ENCODE measurements around the gene SHISA7. TPM values are rescaled to one million over a fixed set of nuclear protein-coding genes. Genes with fewer than 3 reads are reported as not detected.
A peak's percentile ranks its signal among the peaks of the same experiment; 100 is the strongest.

SHISA7 gene
- total RNA-seq, 2 experiments from 2014 or later = not detected

DNA sequence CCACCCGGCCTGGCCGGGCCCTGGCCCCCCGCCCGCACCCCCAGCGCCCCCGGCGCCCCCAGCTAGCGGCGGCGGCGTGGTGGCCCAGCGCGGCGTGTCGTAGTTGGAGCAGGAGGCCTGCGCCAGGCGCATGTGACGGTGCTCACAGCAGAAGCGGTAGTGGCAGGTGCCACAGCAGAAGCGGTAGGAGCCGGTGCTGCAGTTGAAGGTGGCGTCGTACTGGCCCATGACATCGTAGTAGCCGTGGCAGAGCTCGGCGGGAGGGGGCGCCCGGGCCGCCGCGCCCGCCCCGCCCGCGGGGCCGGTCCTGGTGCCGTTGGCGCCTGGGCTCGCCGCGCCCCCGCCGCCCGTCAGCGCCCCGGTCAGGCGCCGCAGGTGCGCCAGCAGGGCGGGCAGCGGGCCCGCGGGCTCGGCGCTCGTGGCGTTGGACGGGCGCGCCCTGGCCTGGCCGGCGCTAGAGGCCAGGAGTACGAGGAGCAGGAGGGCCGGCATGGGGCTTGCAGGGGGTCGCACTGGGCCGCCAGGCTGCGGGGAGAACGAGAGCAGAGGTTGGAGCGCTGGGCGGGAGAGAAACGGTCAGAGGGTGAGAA, 633 bp downstream of the SHISA7 start:
- Mint-ChIP-seq H3K27me3 (peaks cover 61% of the 10 kb centered on the region), H3K4me1 (peaks cover 15% of the 10 kb centered on the region), H3K36me3 (ENCODE audit: low read depth) (no peaks in the 10 kb centered on the region), H3K9me3 (no peaks in the 10 kb centered on the region), H3K27ac (no peak overlapping the region), H3K4me3 (no peak overlapping the region)
- CTCF ChIA-PET = interaction anchor here (0.6 kb wide), 1 partner anchor 353 kb away, joined by 3 read pairs; no protein-coding TSS in a partner anchor
- no peak for DNase-seq
- POLR2A ChIA-PET = no interaction called here

DNA sequence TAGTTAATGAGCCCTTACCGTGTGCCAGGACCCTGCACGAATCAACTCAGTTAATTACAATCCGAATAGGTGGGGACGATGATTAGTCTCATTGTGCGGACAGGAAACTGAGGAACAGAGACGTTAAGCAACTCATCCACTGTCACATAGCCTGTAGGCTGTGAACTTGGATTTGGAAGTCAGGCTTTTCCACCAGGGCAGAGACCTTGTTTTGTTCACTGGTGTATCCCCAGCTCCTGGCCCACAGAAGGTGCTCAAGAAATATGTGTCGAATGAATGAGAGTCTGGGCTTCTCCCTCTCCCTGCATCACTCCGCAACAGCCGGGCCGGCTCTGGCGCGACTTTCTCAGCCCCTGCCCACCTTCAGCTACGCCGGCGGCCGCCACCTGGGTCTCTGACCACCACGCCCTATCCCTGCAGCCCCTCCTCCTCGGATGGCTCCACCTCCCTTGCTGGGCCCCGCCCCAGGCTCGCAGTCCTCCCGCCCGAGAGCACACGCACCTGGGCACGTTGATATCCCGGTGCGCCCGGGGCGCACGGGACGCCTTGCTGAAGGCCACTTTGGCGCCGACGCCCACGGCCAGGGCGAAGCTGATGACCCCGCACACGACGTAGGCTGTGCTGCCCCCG, 1.3 kb downstream of the SHISA7 start:
- ChIA-PET POLR2A (no interaction called here), CTCF (interaction anchor here (0.6 to 0.7 kb wide), 2 partner anchors 12 to 352 kb away, joined by 3 read pairs; no protein-coding TSS in a partner anchor)
- no peak for DNase-seq
- peaks cover 15% of the 10 kb centered on the region for H3K4me1 Mint-ChIP-seq
- peaks cover 67% of the 10 kb centered on the region for H3K27me3 Mint-ChIP-seq
- H3K9me3 Mint-ChIP-seq = no peaks in the 10 kb centered on the region
- no peak overlapping the region for H3K27ac Mint-ChIP-seq
- H3K36me3 Mint-ChIP-seq (ENCODE audit: low read depth) = no peaks in the 10 kb centered on the region
- no peak overlapping the region for H3K4me3 Mint-ChIP-seq

DNA sequence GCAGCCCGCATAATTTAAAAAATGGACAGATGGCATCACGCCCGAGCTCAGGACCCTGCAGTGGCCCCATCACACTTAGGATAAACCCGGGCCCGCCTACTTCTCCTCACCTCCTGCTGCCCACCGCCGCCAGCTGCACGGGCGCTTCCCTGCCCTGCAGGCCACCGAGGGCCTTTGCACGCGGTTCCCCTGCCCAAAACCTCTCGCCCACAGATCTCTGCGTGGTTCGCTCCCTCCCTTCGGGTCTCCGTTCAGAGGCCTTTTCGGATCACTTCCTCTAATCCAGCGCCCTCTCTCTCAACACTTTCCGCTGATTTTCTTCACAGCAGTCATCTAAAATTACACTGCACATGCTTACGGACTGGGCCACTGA, 1.8 kb downstream of the SHISA7 start:
- Mint-ChIP-seq H3K27me3 (peaks cover 71% of the 10 kb centered on the region), H3K4me3 (no peak overlapping the region), H3K27ac (no peak overlapping the region), H3K4me1 (peaks cover 15% of the 10 kb centered on the region), H3K9me3 (no peaks in the 10 kb centered on the region), H3K36me3 (ENCODE audit: low read depth) (no peaks in the 10 kb centered on the region)
- DNase-seq = no peak
- ChIA-PET CTCF (interaction anchor here (0.7 kb wide), 1 partner anchor 12 kb away, joined by 3 read pairs; no protein-coding TSS in a partner anchor), POLR2A (no interaction called here)

DNA sequence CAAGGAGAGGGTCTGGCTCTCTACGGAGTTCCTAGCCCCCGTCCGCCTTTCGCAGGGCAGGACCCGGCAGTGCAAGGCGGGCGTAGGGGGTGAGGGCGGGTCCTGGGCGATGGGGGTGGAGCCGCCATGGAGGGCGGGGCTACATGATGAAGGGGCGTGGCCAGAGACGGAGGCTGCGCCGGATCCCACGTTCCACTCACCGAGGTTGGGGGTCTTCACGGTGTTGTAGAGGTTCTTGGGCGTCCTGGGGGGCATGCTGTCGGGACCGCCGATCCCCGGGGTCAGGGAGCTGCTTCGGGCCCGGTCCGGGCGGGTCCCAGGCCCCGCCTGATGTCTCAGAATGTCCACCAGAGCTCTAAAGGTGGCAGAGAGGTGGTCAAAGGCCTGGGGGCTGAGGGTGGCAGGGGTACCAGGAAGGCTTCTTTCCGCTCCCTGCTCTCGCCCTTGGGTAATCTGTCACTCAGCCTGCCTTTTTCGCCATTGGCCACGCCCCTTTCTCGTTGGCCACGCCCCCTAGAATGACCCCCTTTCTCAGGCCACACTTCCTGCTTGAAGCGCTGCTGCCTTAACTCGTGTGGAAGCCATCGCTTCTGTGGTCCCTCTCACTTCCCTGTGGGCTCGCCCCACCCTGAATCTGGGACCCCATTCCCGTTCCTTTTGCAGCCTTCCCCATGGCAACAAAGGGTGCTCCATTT, 2.5 kb downstream of the SHISA7 start:
- ChIA-PET POLR2A (no interaction called here), CTCF (no interaction called here)
- H3K4me1 Mint-ChIP-seq = peaks cover 15% of the 10 kb centered on the region
- no peak overlapping the region for H3K27ac Mint-ChIP-seq
- H3K36me3 Mint-ChIP-seq (ENCODE audit: low read depth) = no peaks in the 10 kb centered on the region
- H3K9me3 Mint-ChIP-seq = no peaks in the 10 kb centered on the region
- H3K27me3 Mint-ChIP-seq = peaks cover 70% of the 10 kb centered on the region
- H3K4me3 Mint-ChIP-seq = no peak overlapping the region
- DNase-seq = no peak

DNA sequence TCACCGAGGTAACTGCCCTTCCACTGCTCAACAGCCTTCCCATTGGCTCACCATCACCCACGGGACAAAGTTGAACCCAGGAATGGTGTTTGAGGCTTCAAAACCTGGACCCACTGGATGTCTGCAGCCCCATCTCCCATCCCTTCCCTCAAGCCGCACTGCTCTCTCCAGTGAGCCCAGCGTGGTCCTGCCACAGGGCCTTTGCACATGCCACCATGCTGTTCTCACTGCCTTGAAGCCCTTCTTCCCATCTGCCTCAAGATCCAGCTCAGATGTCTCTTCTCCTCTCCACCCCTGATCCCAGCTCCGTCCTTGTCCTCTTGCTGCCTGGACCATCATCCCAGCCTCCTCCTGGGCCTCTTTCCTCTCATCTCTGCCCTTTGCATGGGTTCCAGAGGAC, 4.0 kb downstream of the SHISA7 start:
- POLR2A ChIA-PET = no interaction called here
- Mint-ChIP-seq H3K4me3 (no peak overlapping the region), H3K9me3 (no peaks in the 10 kb centered on the region), H3K36me3 (ENCODE audit: low read depth) (no peaks in the 10 kb centered on the region), H3K4me1 (peaks cover 15% of the 10 kb centered on the region), H3K27ac (no peak overlapping the region), H3K27me3 (peaks cover 60% of the 10 kb centered on the region)
- CTCF ChIA-PET = no interaction called here
- no peak for DNase-seq

DNA sequence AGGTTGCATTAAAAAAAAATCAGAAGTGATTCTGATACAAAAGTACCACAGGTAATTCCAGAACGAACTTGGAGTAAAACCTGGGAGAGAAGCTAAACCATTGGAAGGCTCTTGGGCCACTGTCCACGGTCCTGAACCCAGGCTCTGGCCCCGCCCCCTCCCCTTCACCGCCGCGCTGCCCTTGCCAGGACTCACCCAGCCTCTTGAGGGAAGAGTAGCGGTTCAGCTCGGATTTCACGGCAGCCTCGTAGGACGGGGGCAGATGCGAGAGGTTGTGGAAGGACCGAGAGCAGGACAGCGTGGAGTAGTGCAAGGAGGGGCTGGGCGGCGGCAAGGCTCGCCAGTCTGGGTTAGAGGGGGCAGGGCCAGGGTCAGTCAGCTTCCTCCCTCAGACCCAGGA, 5.7 kb downstream of the SHISA7 start:
- ChIA-PET POLR2A (interaction anchor here (0.6 kb wide), 1 partner anchor 182 kb away, joined by 3 read pairs; no protein-coding TSS in a partner anchor), CTCF (interaction anchor here (0.6 kb wide), 1 partner anchor 58 kb away, joined by 3 read pairs; no protein-coding TSS in a partner anchor)
- no peak for DNase-seq
- H3K9me3 Mint-ChIP-seq = no peaks in the 10 kb centered on the region
- H3K36me3 Mint-ChIP-seq (ENCODE audit: low read depth) = no peaks in the 10 kb centered on the region
- peaks cover 15% of the 10 kb centered on the region for H3K4me1 Mint-ChIP-seq
- H3K27me3 Mint-ChIP-seq = peaks cover 50% of the 10 kb centered on the region
- H3K4me3 Mint-ChIP-seq = no peak overlapping the region
- no peak overlapping the region for H3K27ac Mint-ChIP-seq

DNA sequence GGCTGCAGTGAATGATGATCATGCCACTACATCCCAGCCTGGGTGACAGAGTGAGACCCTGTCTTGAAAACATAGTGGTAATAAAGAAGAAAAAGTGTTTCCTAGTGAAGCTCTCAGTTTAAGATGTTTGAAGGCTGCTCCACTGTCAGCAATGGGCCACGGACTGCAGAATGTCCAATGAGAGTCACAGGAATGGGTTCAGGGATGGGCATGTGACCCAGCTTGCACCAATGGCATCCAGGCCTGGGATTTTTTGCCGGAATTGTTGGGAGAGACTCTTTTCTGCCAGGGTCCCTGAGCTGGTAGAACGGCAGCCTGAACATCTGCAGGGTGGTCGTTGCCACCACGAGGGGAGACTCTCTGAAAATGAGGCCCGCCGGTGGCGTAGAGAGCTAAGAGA, 6.3 kb downstream of the SHISA7 start:
- no peak for DNase-seq
- H3K36me3 Mint-ChIP-seq (ENCODE audit: low read depth) = no peaks in the 10 kb centered on the region
- H3K9me3 Mint-ChIP-seq = no peaks in the 10 kb centered on the region
- ChIA-PET CTCF (interaction anchor here (0.6 kb wide), 1 partner anchor 1065 kb away, joined by 3 read pairs; no protein-coding TSS in a partner anchor), POLR2A (no interaction called here)
- no peak overlapping the region for H3K4me3 Mint-ChIP-seq
- H3K27ac Mint-ChIP-seq = no peak overlapping the region
- peaks cover 12% of the 10 kb centered on the region for H3K4me1 Mint-ChIP-seq
- peaks cover 51% of the 10 kb centered on the region for H3K27me3 Mint-ChIP-seq

DNA sequence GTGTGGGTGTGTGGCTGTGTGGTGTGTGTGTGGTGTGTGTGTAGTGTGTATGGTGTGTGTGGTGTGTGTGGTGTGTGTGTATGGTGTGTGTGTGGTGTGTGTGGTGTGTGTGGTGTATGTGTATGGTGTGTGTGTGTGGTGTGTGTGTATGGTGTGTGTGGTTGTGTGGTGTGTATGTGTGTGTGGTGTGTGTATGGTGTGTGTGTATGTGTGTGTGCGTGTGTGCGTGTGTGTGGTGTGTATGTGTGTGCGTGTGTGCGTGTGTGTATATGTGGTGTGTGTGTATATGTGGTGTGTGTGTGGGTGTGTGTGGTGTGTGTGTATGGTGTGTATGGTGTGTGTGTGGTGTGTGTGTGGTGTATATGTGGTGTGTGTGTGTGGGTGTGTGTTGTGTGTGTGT, 8.1 kb downstream of the SHISA7 start:
- H3K9me3 Mint-ChIP-seq = no peaks in the 10 kb centered on the region
- H3K27ac Mint-ChIP-seq = no peak overlapping the region

DNA sequence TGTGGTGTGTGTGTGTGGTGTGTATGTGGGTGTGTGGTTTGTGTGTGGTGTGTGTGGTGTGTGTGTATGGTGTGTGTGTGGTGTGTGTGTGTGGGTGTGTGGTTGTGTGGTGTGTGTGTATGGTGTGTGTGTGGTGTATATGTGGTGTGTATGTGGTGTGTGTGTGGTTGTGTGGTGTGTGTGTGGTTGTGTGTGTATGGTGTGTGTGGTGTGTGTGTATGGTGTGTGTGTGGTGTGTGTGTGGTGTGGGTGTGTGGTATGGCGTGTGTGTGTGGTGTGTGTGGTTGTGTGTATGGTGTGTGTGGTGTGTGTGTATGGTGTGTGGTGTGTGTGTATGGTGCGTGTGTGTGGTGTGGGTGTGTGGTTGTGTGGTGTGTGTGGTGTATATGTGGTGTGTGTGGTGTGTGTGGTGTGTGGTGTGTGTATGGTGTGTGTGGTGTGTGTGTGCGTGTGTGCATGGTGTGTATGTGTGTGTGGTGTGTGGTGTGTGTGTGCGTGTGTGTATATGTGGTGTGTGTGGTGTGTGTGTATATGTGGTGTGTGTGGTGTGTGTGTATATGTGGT, 8.7 kb downstream of the SHISA7 start:
- peaks cover 31% of the 10 kb centered on the region for H3K27me3 Mint-ChIP-seq
- POLR2A ChIA-PET = no interaction called here
- CTCF ChIA-PET = no interaction called here

More for the DNA sequence above, 8.1 kb downstream of the SHISA7 start:
- Mint-ChIP-seq H3K4me3 (no peak overlapping the region), H3K27me3 (peaks cover 36% of the 10 kb centered on the region), H3K36me3 (ENCODE audit: low read depth) (no peaks in the 10 kb centered on the region), H3K4me1 (no peaks in the 10 kb centered on the region)
- CTCF ChIA-PET = no interaction called here
- POLR2A ChIA-PET = no interaction called here
- no peak for DNase-seq

DNA sequence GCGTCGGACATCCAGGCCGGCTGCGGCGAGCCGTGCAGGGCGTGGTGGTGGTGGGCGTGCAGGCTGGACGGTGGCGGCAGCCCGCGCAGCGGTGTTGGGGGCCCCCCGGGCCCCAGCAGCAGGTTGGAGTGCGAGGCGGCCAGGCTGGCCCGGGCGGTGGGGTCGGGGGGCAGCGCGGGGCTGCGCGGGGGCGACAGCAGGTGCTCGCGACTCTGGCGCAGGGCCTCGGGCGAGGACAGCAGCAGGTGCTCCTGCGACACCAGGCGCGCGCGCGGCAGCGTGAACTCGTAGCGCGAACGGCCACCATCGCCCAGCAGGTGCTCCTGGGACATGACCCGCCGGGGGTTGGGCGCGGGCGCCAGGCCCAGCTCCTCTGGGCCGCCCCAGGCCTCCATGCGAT, 9.8 kb downstream of the SHISA7 start:
- POLR2A ChIA-PET = no interaction called here
- H3K27ac Mint-ChIP-seq = no peak overlapping the region
- H3K27me3 Mint-ChIP-seq = peaks cover 22% of the 10 kb centered on the region
- no peaks in the 10 kb centered on the region for H3K4me1 Mint-ChIP-seq
- DNase-seq = no peak
- H3K9me3 Mint-ChIP-seq = no peaks in the 10 kb centered on the region
- H3K36me3 Mint-ChIP-seq (ENCODE audit: low read depth) = no peaks in the 10 kb centered on the region
- CTCF ChIA-PET = no interaction called here
- no peak overlapping the region for H3K4me3 Mint-ChIP-seq

More for the DNA sequence above, 8.7 kb downstream of the SHISA7 start:
- Mint-ChIP-seq H3K9me3 (no peaks in the 10 kb centered on the region), H3K4me3 (no peak overlapping the region), H3K4me1 (no peaks in the 10 kb centered on the region), H3K27ac (no peak overlapping the region), H3K36me3 (ENCODE audit: low read depth) (no peaks in the 10 kb centered on the region)
- no peak for DNase-seq

DNA sequence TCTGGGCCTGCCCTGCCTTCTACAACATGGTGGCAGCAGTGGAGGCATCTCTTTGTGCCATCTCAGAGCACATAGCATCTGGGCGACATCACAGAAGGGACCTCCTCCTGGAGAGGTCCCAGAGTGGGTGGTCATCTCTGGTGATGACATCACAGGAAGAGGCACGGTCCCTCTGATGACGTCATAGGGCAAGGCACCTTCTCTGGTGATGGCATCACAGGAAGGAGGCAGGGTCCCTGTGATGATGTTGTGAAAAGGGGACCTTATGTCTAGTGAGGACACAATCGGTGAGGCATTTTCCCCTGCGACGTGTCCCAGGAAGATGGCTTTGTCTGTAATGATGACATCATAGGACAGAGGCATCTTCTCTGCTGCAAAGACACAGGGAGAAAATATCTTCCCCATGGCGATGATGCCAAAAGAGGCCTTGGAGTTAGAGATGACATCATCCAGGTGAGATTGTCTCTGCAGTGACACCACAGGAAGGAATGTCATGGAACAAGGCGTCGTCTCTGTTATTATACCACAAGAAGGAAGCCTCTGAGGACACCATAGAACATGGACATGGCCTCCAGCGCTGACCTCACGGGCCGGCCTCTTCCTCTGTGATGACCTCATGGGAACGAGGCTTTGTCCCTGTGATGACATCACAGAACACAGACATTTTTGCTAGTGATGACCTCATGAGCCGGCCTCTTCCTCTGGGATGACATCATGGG, 10.7 kb downstream of the SHISA7 start:
- no peaks in the 10 kb centered on the region for H3K9me3 Mint-ChIP-seq
- POLR2A ChIA-PET = no interaction called here
- H3K36me3 Mint-ChIP-seq (ENCODE audit: low read depth) = no peaks in the 10 kb centered on the region
- H3K4me3 Mint-ChIP-seq = no peak overlapping the region
- DNase-seq = no peak
- no peaks in the 10 kb centered on the region for H3K4me1 Mint-ChIP-seq
- CTCF ChIA-PET = no interaction called here
- peaks cover 20% of the 10 kb centered on the region for H3K27me3 Mint-ChIP-seq
- H3K27ac Mint-ChIP-seq = peak overlapping the region; percentile 9

DNA sequence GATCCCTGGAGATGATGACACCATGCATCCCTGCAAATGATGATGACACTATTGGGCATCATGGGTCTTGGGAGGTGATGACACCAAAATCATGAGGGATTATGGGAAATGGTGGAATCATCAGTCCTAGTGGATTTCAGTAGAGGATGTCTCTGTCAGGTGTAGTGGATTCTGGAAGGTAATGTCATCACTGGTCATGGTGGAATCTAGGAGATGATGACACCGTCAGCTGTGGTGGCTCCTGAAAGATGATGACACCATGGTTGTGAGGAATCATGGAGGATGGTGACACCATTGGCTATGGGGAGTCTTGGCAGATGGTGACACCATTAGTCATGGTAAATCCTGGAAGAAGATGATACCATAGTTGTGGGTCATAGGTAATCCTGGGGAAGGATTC, 11.9 kb downstream of the SHISA7 start:
- DNase-seq = no peak
- no peaks in the 10 kb centered on the region for H3K4me1 Mint-ChIP-seq
- no peaks in the 10 kb centered on the region for H3K36me3 Mint-ChIP-seq (ENCODE audit: low read depth)
- H3K27me3 Mint-ChIP-seq = peaks cover 10% of the 10 kb centered on the region
- H3K27ac Mint-ChIP-seq = no peak overlapping the region
- no peaks in the 10 kb centered on the region for H3K9me3 Mint-ChIP-seq
- CTCF ChIA-PET = no interaction called here
- H3K4me3 Mint-ChIP-seq = no peak overlapping the region
- POLR2A ChIA-PET = no interaction called here

DNA sequence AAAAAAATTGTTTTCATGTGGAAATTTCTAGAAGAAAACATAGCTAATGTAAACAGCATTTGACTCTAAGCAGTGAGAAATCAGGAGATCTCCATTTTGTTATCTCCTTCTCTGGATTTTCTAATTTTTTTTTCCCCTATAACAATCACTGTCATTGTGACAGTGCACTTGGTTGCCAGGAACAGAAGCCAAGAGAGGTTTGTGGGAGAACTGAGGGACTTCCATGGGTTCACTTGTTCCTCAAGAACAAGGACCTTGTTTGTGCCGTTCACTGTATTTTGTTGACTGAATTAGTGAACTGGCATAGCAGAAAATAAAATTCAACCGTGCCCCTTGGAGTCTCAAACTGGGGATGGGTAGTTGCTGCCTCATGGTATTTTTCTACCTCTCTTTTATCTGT, 17.1 kb downstream of the SHISA7 start:
- Mint-ChIP-seq H3K4me1 (peaks cover 9% of the 10 kb centered on the region), H3K27ac (no peak overlapping the region), H3K4me3 (no peak overlapping the region), H3K36me3 (ENCODE audit: low read depth) (no peaks in the 10 kb centered on the region), H3K9me3 (no peaks in the 10 kb centered on the region), H3K27me3 (peaks cover 4% of the 10 kb centered on the region)
- no peak for DNase-seq
- ChIA-PET POLR2A (no interaction called here), CTCF (no interaction called here)
